GM21423 (cell line): ENCODE data around the gene PHLDA2.

Source experiments
- ATAC-seq: cut with Tn5 transposase; IDR thresholded peaks from one replicate; pipeline ENCODE4 v1.9.1; 2021; ENCODE audit warnings: mild to moderate bottlenecking, moderate library complexity; ENCODE audit not compliant: unreplicated experiment

PHLDA2 gene

GRCh38 chr11:2928605-2929530 lies at the start of gene PHLDA2:
Gene PHLDA2 (minus strand): TSS chr11:2929420. CDS start chr11:2929364, 56 bp downstream.
- no peak for ATAC-seq

GRCh38 chr11:2977113-2977512 lies 47.9 kb upstream of the PHLDA2 start:
- ATAC-seq, result no peak

DNA sequence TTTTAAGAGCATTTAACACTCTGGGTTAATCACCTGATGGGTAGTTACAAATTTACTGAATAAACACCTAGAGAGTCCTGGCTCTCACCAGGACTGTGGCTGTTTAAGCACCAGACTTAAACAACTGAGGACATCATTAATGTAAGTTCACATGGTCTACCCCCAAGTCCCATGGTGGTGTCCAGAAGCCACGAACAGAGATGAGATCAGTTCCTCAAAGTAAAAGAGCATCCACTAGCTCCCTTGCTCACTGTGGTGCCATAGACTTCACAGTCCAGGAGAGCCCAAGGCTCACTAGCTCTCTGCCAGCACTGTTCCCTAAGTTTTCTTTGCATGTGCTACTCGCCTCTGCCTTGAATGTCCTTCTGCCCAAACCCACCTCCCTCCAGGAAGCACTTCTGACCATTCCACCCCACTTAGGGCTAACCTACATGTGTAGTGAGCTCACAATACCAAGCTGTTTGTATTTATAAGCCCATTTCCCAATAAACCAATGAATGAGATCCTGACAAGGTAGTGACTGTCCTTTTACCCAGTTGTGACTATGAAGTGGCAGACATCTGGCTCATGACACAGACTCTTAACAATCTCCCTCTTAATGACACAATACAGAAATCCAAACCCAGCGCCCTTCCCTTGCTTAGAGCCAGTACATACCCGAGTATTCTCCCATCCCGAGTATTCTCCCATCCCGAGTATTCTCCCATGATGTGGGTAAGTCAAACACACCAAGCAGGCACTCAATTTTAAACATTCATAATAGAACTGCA lies 47.3 kb upstream of the PHLDA2 start:
- no peak for ATAC-seq

DNA sequence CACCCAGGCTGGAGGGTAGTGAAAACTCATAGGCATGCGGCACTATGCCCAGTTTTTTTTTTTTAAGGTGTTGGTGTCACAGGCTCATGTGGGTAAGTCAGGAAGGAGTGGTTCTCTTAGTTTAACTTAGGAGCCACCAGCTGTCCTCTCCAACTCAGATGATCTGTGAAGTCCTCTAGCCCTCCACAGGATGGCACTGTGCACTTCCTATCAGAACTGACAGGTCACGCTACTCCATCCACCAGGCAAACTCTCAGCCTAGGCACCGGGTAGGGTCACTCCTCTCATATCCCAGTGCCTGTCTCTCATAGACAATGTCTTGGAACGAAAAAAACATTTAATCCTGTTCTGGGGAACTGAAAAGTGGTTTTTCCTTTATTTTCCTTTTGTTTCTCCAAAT lies 46.4 kb upstream of the PHLDA2 start:
- no peak for ATAC-seq

GRCh38 chr11:2974272-2974671 lies 45.1 kb upstream of the PHLDA2 start:
- ATAC-seq, result no peak

DNA sequence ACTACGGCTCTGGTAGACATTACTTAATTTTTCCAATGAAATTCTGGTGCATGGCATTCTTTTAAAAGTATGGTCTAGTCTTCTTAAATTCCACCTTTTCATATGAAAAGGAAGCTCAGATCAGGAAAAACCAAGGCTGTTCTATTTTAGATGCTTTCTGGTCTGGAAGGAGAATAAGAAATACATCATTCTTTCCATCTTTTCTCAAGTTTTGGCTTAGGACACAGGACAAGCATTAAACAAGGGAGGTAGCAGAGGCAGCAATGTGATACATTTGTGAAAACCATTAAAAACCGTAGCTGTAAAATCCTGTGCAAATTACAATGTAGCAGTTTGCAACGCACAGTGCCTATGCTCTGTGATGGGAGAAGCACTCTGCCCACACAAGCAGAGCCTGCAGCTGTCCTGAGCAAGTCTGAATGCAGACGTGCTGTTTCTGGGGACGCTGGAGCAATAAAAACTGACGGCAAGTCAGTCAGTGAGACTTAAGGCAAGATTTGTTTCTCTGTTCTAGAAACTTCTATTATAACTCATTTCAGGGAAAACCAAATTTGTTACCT lies 39.2 kb upstream of the PHLDA2 start:
- ATAC-seq, result no peak

GRCh38 chr11:2964782-2965181 lies 35.6 kb upstream of the PHLDA2 start:
- ATAC-seq, result no peak

DNA sequence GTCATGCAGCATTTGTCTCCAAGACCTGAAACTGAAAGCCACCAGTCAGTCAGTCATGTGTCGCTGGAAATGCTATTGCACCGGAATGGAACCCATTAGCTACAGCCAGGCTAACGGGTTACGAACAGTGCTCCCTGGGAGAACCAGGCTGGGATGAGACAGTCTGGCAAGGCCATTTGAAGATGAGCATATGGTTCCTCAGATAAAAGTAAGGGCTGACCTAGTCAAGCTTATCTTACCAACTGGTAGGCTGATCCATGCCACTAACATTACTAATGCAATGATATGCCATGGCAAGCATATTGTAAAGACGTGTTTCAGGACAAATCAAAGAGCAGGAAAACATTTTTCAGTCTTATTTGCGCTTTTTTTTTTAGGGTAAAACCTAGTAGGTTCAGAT lies 34.5 kb upstream of the PHLDA2 start:
- no peak for ATAC-seq

- no peak for ATAC-seq
Measured at GRCh38 chr11:2963112-2963754, 34.0 kb upstream of the PHLDA2 start.

- ATAC-seq, result no peak
Measured at GRCh38 chr11:2961080-2961479, 31.9 kb upstream of the PHLDA2 start.

- no peak for ATAC-seq
Measured at GRCh38 chr11:2960139-2960538, 30.9 kb upstream of the PHLDA2 start.

GRCh38 chr11:2958251-2958650 lies 29.0 kb upstream of the PHLDA2 start:
- no peak for ATAC-seq

- no peak for ATAC-seq
Measured at GRCh38 chr11:2955906-2956476, 26.8 kb upstream of the PHLDA2 start.

DNA sequence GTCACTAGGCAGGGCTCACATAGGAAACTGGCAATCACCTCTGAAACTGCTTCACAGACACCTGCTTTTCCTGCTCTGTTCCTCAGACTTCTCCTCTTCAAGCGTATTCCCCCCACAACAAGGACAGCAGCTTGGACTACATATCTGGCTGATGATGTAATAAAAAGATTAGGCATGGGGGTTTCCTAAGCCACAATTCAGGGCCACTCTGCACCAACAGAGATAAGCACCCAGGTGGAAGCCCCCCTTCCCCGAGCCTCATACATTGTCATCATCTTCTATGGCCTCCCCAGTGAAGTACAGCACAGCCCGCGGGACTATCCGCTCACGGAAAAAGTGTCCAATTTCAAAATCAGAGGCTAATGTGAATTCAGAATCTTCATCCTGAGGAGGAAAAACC lies 25.0 kb upstream of the PHLDA2 start:
- no peak for ATAC-seq

DNA sequence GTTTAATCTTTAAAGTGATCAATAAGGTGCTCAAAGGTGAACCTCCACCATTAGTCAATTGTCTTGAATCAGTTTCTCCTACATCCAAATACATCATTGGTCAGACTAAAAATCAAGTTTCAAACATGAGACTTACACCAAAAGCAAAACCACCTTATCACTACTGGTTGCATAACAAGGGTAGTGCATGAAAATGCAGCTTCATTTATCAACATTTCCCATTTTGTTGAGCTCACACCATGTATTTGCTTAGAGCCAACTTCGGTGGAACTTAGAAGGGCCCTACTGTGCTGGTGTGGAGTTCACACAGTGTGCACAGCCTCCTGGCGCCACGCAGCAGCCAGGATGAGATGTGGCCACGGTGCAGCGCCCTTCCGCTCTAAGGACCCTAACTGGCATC lies 23.1 kb upstream of the PHLDA2 start:
- ATAC-seq, result no peak

DNA sequence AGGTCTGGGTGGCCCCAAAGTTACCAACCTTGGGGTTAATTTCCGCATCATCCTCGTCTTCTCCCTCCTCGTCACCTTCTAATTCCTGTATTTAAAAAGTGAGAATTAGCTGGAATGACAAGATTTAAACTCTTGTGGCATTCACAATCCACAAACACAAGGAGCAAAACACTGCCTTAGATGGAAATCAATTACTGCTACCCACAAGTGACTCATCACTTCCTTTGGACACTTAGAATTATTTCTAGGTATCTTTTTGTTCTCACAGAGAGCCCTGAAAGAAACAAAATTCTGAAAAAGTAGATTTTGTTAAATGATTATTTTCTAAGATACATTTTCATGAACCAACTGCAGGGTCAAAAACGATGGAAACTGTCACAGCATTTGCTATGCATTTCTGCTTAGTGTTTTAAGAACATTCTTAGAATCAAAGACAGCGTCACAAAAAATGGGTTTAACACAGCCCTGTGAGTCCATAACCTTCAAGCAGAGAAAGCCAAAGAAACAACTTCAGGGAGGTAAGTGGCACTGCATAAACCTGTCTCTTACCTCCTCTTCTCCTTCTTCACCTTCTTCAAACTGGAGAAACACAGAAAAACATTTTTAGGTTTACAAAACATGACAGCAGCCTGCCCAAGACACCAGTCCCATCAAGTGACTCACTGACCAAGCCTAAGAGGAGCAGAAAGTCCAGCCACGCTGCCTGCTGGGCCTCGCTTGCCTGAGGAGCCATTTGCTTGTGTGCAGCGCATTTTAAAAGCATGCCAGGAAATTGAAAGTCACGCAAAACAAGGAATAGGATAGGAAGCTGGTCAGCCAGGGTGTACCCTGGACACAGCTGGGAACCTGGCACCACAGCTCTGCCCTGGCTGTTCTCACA lies 22.3 kb upstream of the PHLDA2 start:
- ATAC-seq, result no peak

DNA sequence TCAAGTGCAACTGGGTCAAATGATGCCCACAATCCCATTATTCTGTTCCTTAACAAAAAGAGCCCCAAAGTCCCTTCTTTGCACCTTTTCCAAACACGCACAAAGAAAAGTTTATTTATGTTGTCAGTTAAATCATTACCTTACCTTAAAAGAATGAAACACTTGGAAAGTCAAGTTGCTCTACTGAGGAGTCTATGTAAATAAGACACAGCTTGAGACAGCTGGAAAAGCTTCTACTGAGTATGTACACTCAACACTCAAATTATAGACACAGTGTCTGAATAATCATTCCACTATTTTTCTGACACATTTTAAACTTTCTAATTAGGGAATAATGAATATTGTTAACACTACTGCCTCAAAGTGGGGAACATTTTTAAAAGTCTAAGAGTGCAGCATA lies 21.6 kb upstream of the PHLDA2 start:
- no peak for ATAC-seq

- ATAC-seq, result no peak
Measured at GRCh38 chr11:2949920-2950319, 20.7 kb upstream of the PHLDA2 start.

GRCh38 chr11:2947744-2948143 lies 18.5 kb upstream of the PHLDA2 start:
- ATAC-seq, result no peak

- ATAC-seq, result no peak
Measured at GRCh38 chr11:2945757-2946287, 16.6 kb upstream of the PHLDA2 start.
